NCI-H2196 (cell line): Measurements from ENCODE around the gene B3GLCT.
"Not testable (repeated sequence)": the region's sequence is repeated elsewhere in the genome, so short reads cannot be mapped to it uniquely, and the experiment has no call there.

Experiments used
- DNase-seq: peaks from one replicate; lab custom pipeline; 2025; ENCODE audit not compliant: unreplicated experiment; lab: John Stamatoyannopoulos, UW

Gene B3GLCT

DNA sequence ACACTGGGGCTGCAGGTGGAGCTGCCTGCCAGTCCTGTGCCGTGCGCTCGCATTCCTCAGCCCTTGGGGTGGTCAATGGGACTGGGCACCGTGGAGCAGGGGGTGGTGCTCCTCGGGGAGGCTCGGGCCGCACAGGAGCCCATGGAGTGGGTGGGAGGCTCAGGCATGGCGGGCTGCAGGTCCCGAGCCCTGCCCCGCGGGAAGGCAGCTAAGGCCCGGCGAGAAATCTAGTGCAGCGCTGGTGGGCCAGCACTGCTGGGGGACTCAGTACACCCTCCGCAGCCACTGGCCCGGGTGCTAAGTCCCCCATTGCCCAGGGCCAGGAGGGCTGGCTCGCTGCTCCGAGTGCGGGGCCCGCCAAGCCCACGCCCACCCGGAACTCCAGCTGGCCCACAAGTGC, 139.8 kb downstream of the B3GLCT start:
- not testable (repeated sequence) for DNase-seq

DNA sequence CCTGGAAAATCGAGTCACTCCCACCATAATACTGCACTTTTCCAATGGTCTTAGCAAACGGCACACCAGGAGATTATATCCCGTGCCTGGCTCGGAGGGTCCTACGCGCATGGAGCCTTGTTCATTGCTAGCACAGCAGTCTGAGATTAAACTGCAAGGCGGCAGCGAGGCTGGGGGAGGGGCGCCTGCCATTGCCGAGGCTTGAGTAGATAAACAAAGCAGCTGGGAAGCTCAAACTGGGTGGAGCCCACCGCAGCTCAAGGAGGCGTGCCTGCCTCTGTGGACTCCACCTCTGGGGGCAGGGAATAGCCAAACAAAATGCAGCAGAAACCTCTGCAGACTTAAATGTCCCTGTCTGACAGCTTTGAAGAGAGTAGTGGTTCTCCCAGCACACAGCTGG, 141.1 kb downstream of the B3GLCT start:
- not testable (repeated sequence) for DNase-seq

DNA sequence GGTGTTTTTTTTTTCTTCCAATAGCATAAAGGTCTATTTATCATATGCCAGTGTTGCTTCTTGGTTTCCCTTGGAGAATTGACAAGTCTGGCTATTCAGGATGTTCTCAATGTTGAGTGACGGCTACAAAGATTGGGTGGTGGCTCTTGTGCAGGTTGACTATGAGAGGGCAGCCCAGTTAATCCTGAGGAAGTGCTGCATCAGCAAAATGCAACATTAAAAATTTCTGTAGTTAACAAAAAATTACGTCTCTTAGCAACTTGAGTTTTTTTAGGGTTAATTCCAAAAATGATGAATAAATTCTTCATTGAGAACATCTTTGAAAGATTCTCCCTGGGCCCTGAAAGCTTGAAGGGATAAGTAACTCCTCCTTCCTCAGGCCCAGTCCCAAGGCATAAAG, 147.1 kb downstream of the B3GLCT start:
- no peak for DNase-seq

DNA sequence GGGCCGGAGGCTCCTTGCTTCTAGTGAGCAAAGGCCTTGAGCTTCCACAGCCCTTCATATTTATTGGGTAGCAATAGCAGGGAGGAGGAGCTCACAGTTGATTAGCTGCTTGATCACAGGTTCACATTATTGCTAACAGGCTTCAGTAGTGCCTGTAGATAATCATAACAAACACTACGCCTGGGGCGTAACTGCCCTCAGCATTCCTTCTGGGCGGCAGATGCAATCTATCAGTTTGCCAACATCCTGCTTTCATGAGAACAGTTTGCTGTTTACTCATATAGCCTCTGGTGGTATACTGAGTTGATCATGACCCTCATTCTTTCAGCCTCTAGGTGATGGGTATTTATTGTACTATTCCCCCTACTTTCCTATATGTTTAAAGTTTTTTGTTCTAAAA, 149.4 kb downstream of the B3GLCT start:
- no peak for DNase-seq

DNA sequence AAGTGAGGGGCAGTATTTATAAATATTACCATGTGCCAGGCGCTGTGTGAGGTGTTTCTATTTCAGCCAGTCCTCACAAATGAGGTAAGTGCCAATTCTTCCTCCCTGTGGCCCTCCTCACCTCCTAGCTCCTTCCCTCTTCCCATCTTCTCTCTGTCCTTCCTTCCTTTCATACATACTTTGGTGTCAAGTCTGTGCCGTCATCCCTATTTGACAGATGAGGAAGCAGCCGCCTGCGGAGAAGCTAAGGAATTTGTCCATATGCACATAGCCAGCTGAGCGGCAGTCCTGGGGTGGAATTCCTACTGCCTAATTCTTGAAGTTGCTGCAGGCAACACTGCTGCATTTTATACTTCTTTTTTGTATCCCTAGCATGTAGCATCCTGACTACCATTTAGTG, 150.8 kb downstream of the B3GLCT start:
- no peak for DNase-seq

DNA sequence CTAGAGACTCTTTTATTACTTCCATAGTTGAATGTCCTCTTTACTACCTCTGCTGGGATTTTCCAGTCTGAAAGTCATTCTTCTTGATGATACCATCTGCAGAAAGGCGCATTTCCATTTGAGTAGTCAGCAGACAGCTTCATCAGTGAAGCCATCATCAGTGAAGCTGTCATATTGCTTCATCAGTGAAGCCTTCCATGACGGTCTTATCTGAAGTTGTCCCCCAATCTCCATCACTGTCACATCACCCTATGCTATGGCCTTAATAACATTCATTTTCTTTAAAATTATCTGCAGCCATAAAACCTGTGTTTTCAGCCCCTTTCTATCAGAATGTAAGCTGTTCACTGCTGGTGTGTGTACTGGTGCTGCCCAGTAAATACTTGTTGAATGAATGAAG, 151.6 kb downstream of the B3GLCT start:
- no peak for DNase-seq

DNA sequence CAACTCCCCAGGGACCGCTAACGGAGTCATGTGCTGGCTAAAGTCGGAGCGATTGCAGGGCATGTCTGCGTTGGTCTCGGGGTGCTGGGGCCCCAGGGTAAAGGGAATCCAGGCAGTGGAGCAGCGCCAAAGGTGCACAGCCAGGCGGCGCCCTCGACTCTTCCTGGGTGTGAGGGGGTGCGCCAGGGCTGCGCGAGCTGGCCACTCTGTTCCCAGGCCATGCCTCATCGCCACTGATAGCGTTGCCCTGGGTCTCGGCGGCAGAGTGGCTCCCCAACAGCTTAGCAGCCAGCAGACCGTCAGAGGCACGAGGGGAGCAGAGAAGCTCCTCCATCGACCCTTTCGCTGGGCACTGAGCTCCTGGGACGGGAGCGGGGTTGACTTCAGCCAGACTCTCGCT, 152.7 kb downstream of the B3GLCT start:
- DNase-seq, result no peak

DNA sequence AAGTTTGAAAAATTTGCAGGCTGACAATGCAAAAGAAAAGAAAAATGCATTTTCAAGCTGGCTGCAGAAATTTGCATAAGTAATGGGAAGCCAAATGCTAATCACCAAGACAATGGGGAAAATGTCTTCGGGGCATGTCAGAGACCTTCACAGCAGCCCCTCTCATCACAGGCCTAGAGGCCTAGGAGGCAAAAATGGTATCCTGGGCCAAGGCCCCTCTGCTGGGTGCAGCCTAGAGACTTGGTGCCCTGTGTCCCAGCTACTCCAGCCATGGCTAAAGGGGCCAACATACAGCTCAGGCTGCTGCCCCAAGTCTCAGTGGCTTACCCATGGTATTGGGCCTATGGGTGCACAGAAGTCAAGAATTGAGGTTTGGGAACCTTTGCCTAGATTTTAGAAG, 155.2 kb downstream of the B3GLCT start:
- DNase-seq, result no peak

DNA sequence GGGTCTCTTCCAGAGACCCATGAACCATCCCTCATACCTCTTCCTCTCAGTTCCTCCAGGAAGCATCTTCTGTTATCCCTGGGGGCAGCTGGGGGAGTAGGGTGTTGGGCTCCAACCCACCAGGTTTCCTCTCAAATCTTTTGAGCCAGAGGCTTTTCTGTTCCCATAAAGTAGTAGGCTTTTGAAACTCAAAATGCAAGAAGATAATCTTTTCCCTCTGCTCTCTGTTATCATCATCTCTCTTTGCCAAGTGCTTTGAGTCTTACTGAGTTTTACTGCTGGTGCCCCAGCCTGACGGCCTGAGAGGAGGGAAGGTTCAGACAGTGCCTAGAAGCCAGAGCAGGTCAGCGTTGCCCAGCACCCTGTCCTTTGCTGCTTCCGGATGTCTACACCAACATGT, 157.2 kb downstream of the B3GLCT start:
- no peak for DNase-seq

DNA sequence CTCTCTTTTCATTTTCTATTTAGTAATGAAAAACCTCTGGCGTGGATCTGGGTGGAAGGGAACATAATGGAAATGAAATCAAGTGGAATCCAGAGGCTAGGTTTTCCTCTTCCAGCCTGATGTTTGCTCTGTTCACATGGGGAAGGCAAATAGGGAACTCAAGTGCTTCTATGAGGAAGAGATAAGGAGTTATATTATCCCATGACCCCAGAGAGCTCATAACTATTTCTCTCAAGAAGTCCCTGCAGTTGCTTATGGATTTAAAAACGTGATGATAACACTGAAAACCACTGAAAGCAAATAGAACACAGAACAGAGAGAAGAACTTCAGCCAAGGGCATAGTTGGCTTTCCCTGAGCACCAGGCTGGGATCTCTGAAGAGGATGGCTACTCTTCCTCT, 157.8 kb downstream of the B3GLCT start:
- no peak for DNase-seq

DNA sequence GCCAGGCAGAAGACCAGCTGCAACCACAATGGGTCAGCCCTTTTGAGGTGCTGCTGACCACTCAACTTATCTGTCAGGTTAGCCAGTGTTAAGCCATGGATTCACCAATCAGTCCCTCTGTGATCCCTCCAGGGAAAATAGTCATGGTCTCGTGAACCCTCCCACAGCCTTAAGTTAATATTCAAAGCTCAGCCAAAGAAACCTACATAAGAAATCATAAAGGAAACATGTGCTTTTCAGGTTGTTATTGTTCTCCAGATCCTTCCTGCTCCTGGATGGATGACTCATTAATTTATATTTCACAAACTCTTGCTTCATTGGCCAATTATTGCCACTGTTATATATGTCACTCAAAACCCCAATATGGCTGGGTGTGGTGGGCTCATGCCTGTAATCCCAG, 161.9 kb downstream of the B3GLCT start:
- DNase-seq, result no peak

DNA sequence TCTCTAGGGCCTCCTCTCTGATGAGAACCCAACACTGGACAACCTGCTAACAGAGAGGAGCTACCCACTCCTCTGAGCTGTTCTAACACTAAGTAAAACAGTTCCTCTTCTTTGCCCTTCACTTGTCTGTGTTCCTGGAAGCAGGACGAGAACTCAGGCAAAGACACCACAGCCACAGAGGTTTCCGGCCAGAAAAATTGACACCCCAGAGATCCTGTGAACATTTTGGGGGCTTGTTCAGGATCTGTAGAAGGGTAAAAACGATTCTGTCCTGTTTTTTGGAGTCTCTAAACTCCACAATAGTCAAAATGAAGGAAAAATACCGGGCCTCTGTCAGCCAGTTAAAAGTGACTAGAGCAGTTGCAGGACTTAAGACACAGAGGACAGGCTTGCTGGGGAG, 165.9 kb downstream of the B3GLCT start:
- DNase-seq, result no peak

DNA sequence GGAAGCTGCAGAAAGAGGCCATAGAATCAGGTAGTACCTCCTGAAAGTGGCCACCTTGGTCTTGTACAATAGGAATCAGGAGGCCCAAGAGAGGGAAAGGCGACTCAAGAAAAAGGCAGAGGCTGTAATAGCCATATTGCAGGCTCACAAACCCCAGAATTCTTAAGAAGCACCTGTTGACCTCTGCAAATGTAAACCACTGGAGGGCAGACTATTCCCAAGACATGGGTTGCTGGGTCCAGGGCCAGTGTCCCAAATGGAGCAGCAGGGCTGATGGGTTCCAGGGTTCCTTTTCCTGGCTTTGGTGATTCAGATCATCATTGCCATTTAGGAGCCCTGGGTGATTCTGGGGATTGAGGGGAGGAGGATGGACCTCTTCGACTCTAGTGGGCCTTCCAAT, 167.6 kb downstream of the B3GLCT start:
- DNase-seq, result no peak

DNA sequence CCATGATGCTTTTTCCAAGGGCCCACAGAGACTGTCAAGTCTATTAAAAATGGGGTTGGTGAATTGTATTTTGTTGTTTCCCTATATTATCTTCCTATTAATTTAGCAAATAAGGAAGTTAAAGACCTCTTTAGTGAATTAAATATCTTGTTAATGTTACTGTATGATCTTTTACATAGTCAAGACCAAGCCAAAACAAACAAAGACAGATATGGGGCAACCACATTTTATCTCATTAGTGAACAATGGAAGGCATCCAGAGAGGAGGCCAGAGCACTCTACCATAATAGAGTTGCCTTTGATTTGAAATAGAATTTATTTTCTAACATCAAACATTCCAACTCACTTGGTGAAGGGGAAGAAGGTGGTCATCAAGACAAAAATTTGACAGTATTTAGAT, 169.4 kb downstream of the B3GLCT start:
- DNase-seq, result no peak

DNA sequence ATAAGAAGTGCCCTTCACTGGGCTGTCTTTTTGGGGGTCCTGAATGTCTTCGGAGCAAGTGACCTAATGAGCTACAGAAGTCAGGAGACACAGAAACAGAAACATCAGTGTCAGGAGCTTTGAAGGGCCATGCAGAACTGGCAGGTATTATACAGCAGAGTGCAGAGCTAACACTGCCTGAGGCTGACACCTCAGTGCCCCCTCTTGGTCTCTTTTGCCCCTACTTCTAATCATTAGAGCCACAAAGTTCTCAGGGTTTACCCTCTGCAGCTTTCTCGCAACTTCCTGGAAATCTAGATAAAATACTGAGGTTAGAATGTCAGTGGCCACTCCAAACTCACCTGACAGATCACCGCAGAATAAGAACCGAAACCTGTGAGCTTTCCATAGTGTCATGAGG, 172.7 kb downstream of the B3GLCT start:
- no peak for DNase-seq

DNA sequence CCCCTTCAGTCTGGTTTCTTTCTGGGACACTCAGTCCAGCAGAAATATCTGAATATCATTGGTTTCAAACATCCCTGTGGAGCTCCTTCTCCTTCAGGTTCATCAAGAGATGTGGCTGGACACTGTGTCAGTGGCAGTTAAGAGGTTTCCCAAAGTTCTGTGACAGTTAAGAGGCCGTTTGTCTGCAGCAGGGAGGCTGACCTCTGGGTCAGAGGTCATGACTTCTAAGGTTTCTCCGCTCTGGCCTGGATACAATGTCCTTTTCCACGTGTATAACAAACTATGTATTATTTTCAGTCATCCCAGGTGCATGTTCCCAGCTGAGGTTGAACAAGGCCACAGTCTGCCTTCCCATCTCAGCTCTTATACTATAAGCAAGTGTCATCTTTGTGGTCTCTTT, 174.9 kb downstream of the B3GLCT start:
- DNase-seq, result no peak

DNA sequence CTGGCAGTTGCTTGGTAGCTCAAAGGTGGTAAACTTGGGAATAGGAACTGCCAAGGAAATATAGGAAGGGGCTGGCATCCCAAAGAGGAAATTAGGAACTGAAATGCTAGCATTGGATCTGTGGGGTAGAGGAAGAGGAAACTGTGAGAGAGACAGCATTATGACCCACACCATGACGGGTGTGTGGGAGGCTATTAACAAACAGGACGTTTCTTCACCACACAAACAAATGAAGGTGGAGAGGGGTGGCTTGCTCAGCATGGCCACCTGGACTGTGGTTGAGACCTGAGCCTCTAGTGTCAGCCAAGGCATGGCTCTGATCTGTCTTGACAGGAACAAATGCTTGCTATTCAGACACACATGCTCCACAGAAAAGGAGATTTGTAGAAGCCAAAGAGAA, 178.2 kb downstream of the B3GLCT start:
- DNase-seq, result no peak

DNA sequence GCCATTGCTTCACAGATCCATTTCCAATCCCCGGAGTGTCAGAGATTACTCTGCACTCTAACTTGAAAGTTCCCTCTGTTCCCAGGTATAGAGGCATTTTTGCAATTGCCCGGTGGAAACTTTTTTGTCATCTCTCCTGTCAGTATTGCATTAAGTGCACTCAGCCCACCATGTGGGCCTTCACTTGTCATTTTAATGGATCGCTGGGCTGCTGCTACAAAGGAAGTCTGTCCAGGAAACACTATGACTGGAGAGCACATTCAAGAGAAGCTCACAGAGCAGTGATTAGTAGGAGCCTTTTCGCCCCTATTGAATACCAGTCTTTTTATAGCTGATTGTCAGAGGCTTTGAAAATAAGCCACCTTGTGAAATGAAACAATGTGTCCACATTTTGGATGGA, 180.9 kb downstream of the B3GLCT start:
- DNase-seq, result no peak
